NT2/D1 (cell line): ENCODE results near the gene IZUMO1.

Experiments
- SUZ12 ChIP-seq: IDR thresholded peaks from 2 replicates; pipeline ENCODE4 v1.6.1; 2011; ENCODE audit not compliant: insufficient read length, insufficient read depth; ENCODE audit errors: extremely low read depth
- YY1 ChIP-seq: IDR thresholded peaks from 2 replicates; pipeline ENCODE4 v1.6.1; 2011; ENCODE audit not compliant: insufficient read length, insufficient read depth
- ZNF274 ChIP-seq: IDR thresholded peaks from 2 replicates; pipeline ENCODE4 v1.6.1; 2011; ENCODE audit warnings: mild to moderate bottlenecking, low read depth, low read length

DNA sequence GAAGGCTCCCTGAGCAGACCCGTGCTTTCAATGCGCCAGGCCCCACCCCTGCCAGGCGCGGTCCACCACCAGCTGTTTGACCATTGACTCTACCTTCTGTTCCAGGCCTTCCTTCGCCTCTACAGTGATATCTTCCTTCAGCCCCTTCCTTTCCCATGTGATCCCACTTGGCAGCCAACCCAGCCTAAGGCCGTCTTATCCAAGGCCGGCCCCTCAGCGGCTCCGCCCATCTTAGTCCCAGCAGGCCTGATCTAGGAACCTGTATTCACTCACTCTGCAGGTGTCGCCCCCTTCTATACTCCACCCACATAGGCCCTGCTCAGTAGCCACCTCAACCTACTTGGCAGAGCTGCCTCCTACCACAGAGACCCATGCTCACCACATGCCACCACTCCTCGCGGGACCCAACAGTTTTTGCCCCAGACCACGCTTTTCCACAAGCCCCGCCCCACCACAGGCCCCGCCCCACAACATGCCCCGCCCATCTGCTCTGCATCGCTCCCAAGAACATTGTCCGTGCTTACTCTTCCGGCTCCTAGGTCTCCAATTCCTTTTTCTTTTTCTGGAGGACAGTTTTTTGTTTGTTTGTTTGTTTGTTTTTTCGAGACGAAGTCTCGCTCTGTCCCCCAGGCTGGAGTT is 9.2 kb downstream of the IZUMO1 start:
- no peak for TF ChIP-seq YY1
- TF ChIP-seq SUZ12: no peak
- TF ChIP-seq ZNF274: no peak
